Activated CD4-positive, alpha-beta T cell treated with anti-CD3 and anti-CD28 coated beads, Interleukin-2, amount 10 ng/mL, durations not matched to agents 24 days and 14 days (primary cell): Measurements from ENCODE around the gene FLNB. TPM values are rescaled to one million over a fixed set of nuclear protein-coding genes. Genes with fewer than 3 reads are reported as not detected.
A peak's percentile ranks its signal among the peaks of the same experiment; 100 is the strongest.
"Not testable (repeated sequence)": the region's sequence is repeated elsewhere in the genome, so short reads cannot be mapped to it uniquely, and the experiment has no call there.

Experiments
- DNase-seq: peaks from one replicate; pipeline ENCODE4 v3.0.0; 2022
- H3K27ac Mint-ChIP-seq: one replicate; pipeline ENCODE4 v1.8.0; 2022; ENCODE audit warnings: mild to moderate bottlenecking, mixed read lengths
- H3K27me3 Mint-ChIP-seq: one replicate; pipeline ENCODE4 v1.8.0; 2022; ENCODE audit warnings: mixed read lengths
- H3K36me3 Mint-ChIP-seq: one replicate; pipeline ENCODE4 v1.8.0; 2022; ENCODE audit warnings: low read depth, mild to moderate bottlenecking, mixed read lengths
- H3K4me1 Mint-ChIP-seq: one replicate; pipeline ENCODE4 v1.8.0; 2021; ENCODE audit warnings: mixed read lengths
- H3K4me3 Mint-ChIP-seq: one replicate; pipeline ENCODE4 v1.8.0; 2022; ENCODE audit warnings: mild to moderate bottlenecking, moderate library complexity, mixed read lengths
- H3K9me3 Mint-ChIP-seq: one replicate; pipeline ENCODE4 v1.8.0; 2021; ENCODE audit warnings: mixed read lengths
- intact Hi-C: fragments of 100-400 bp; cut with micrococcal nuclease; formaldehyde crosslinking; loops from one replicate; pipeline ENCODE4 v1.15.1; 2023
- total RNA-seq: library from RNA; stranded (reverse); gene quantifications from 2 replicates; pipeline ENCODE4 v1.2.3, GENCODE V29; 2022

FLNB gene
- total RNA-seq, 1 donor from 2014 or later = 23.9 TPM

DNA sequence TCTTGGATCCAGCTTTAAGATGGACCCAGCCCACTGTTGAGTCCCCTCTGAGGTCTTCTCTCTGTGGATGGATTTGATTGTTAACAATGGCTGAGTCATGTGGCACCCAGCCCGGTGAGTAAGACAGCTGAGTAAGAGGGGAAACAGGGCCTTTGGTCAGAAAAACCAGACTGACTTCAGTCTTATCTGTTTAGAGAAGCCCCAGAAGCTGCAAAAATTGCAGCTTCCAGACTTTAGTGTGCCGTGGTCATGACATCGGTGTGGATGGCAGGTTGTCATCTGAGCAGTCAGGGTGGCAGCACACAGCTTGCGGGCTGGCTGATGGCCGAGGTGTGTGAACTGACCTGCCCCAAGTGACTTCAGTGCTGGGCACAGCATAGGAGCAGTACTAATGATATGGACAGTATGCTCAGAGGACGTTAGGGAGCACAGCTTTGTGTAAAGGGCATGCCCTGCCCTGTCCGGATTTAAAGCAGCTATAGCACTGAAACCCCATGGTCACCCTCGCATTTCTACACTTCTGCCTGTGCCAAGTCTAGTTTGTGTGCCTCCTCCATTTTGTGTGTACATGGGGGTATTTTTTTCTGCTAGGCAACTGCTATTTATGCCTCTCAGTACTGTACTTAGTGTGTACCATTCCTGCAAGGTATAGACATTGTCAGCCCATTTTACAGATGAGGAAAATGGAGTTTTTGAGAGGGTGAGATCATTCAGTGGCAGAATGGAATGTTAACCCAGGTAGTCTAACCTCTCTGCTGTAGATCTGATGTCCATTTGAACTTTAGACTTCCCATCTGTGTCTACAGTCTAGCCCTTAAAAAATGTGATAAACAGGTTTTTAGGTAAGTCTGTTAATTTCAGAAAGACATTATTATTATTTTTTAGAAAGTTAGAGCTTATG, 44.4 kb downstream of the FLNB start:
- H3K9me3 Mint-ChIP-seq = no peaks in the 10 kb centered on the region
- no peaks in the 10 kb centered on the region for H3K27me3 Mint-ChIP-seq
- H3K27ac Mint-ChIP-seq = no peak overlapping the region
- peak; percentile 61 for DNase-seq
- intact Hi-C loops = loop anchor here (1.0 kb wide), 1 partner anchor 17 kb away; no protein-coding TSS in a partner anchor
- peaks cover 10% of the 10 kb centered on the region for H3K4me1 Mint-ChIP-seq
- peaks cover 2% of the 10 kb centered on the region for H3K36me3 Mint-ChIP-seq
- H3K4me3 Mint-ChIP-seq = no peak overlapping the region

GRCh38 chr3:58054652-58055051, 46.4 kb downstream of the FLNB start:
- Mint-ChIP-seq H3K27me3 (no peaks in the 10 kb centered on the region), H3K9me3 (no peaks in the 10 kb centered on the region), H3K27ac (no peak overlapping the region), H3K36me3 (peaks cover 2% of the 10 kb centered on the region), H3K4me1 (peaks cover 10% of the 10 kb centered on the region), H3K4me3 (no peak overlapping the region)
- intact Hi-C loops = no loop called here
- DNase-seq = no peak

DNA sequence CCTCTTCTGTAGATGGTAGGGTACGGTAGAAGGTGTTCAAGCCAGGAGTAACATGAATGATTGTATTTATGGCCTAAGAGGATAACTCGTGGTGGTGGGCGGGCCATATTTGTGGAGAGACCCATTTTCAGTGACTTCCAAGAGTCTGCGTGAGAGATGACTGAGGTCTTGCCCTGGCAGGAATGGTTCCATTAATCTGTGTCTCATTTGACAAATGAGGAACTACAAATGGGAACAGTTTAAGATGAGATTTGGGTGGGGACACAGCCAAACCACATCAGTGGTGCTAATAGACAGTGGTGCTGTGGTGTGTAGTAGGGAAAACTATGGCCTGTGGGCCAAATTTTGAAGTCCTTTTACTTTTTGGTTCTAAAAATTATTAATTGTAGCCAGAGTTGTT, 47.1 kb downstream of the FLNB start:
- intact Hi-C loops = no loop called here
- H3K27me3 Mint-ChIP-seq = no peaks in the 10 kb centered on the region
- no peaks in the 10 kb centered on the region for H3K9me3 Mint-ChIP-seq
- peaks cover 2% of the 10 kb centered on the region for H3K36me3 Mint-ChIP-seq
- no peak overlapping the region for H3K4me3 Mint-ChIP-seq
- DNase-seq = no peak
- no peak overlapping the region for H3K27ac Mint-ChIP-seq
- H3K4me1 Mint-ChIP-seq = peaks cover 10% of the 10 kb centered on the region

DNA sequence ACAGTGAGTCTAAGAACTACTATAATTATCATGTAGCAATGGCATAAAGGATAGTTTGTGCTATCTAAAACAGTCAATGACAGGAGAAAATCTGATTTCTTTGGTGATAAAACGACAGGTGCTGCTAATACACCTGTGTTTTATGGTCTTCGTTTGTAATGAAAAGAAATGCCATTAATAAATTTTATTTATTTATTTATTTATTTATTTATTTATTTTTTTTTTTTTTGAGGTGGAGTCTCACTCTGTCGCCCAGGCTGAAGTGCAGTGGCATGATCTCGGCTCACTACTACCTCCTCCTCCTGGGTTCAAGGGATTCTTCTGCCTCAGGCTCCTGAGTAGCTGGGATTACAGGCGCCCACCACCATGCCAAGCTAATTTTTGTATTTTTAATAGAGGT, 47.7 kb downstream of the FLNB start:
- H3K36me3 Mint-ChIP-seq, H3K4me3 Mint-ChIP-seq, intact Hi-C loops, H3K9me3 Mint-ChIP-seq, H3K27me3 Mint-ChIP-seq, DNase-seq, H3K4me1 Mint-ChIP-seq, H3K27ac Mint-ChIP-seq: not testable (repeated sequence)

DNA sequence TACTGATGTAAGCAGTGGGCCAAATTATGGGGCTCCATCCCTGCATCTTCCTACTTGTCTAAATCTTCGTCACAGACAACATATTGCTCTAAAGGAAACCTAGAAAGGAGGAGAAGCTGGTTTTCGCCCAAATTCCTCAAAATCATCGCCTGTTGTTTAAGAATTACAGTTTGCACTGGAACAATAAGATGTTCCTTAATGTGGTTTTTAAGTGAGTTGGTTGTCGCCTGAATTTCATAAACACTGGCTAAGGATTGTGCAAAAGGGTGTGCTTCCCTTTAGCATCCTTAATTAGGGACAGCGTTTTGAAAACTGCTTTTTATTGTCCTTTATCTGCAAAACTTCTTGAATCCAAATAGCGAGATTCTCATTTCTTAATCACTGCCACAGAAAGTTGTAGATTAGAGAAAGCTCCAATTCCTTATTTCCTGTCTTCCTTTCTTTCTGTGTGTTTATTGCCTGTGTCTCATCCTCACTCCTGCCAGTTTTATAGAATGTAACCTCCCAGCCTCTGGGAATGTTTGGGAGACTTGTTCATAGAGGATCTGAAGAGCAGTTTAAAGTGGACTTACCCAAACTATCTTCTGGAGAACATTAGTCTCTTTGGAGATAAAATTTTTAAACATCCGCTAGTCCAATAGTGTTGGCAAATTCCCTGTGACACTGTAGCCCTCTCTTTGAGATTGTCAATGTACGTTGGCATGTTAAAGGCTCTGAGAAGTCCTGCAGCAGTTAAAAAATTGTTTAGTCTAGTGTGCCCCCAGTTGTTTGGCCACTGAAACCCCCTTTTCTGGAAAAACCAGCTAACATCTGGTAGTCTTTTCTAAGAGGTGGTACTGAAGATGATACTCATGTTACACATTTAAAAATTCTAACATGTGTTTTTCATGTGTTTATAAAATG, 50.4 kb downstream of the FLNB start:
- no peak overlapping the region for H3K27ac Mint-ChIP-seq
- intact Hi-C loops = no loop called here
- H3K27me3 Mint-ChIP-seq = no peaks in the 10 kb centered on the region
- no peaks in the 10 kb centered on the region for H3K9me3 Mint-ChIP-seq
- H3K36me3 Mint-ChIP-seq = peaks cover 2% of the 10 kb centered on the region
- H3K4me1 Mint-ChIP-seq = no peaks in the 10 kb centered on the region
- no peak overlapping the region for H3K4me3 Mint-ChIP-seq
- DNase-seq = no peak

DNA sequence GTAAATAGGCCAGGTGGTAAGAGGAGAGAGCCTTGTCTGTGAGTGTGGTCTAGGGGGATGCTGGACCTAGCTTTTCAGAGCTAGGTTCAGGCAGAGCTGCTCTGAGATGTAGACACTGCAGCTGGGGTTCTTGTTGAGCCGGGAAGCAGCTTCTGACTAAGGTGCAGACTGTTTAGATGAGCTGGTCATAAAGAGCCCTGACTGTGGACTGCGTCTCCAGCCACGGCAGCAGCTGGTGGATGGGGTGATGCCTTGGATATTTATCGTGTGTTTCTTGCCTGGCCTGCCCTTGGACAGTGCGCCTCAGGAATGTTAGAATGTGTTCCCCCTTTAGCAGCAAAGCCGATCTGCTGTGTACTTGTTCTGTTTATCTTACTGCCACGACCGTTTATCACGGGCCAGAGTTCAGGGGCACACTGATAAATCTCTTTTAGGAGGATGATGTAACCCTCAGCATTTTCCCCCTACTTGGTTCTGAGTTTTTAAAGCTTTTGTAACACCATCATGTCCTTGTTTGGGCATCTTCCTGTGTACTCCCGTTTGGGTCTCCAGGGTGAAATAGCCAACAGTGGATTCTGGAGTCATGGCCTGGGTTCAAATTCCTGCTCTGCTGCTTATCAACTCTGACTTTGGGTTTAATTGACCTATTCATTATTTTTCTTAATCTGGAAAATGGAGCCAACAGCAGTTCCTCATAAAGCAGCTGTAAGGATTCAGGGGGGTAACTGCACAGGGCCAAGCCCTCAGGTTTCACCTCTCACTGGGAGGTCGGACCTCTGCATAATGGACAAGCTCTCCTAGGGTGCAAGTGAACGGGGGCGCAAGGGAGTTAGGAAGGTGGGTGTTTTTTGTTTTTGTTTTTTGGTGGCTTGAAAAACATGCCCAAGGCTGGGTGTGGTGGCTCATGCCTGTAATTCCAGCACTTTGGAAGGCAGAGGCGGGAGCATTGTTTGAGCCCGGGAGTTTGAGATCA, 51.4 kb downstream of the FLNB start:
- Mint-ChIP-seq H3K4me3 (no peak overlapping the region), H3K4me1 (no peaks in the 10 kb centered on the region), H3K36me3 (peaks cover 2% of the 10 kb centered on the region), H3K27me3 (no peaks in the 10 kb centered on the region), H3K27ac (no peak overlapping the region), H3K9me3 (no peaks in the 10 kb centered on the region)
- intact Hi-C loops = no loop called here
- no peak for DNase-seq

- Mint-ChIP-seq H3K9me3 (no peaks in the 10 kb centered on the region), H3K27me3 (no peaks in the 10 kb centered on the region), H3K27ac (no peak overlapping the region), H3K4me3 (no peak overlapping the region), H3K36me3 (no peaks in the 10 kb centered on the region), H3K4me1 (no peaks in the 10 kb centered on the region)
- intact Hi-C loops = no loop called here
- DNase-seq = no peak
Observed at GRCh38 chr3:58062472-58062871, 54.2 kb downstream of the FLNB start.

DNA sequence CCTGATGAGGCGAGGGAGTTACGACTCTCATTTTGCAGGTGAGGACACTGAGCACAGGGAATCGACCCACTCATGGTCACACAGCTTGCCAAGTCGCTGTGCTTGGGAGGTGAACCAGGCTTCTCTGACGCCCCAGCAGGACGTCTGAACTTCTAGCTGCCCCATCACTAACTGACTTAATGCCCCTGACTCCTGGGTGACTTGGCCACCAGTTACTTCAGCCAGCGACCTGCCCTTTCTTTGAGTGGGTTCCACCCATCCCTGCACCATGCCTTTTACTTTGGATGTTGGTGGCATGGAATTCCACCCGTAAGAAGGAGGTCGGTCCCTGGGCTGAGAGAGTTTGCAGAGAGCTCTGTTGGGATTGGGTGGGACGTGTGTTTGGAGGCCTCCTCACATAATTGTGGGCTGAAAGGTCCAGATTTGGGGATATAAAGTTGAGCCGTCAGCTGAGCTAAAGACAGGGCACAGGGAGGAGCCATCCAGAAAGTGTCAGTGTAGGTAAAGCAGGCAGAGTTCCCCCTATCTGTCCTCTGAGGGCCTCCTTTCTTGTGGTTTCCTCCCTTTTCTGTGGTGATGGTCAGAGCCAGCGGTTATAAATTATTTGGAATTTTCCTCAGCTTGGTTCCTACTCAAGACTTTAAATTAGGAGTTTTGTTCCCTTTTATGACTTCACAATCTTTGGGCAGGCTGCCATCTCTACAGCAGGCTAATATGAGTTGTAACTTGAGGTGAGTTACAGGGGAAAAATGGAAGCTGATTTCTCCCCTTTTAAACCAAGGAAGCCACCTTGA, 55.0 kb downstream of the FLNB start:
- Mint-ChIP-seq H3K36me3 (no peaks in the 10 kb centered on the region), H3K27me3 (no peaks in the 10 kb centered on the region), H3K9me3 (no peaks in the 10 kb centered on the region), H3K4me1 (no peaks in the 10 kb centered on the region), H3K4me3 (no peak overlapping the region), H3K27ac (no peak overlapping the region)
- intact Hi-C loops = no loop called here
- no peak for DNase-seq

DNA sequence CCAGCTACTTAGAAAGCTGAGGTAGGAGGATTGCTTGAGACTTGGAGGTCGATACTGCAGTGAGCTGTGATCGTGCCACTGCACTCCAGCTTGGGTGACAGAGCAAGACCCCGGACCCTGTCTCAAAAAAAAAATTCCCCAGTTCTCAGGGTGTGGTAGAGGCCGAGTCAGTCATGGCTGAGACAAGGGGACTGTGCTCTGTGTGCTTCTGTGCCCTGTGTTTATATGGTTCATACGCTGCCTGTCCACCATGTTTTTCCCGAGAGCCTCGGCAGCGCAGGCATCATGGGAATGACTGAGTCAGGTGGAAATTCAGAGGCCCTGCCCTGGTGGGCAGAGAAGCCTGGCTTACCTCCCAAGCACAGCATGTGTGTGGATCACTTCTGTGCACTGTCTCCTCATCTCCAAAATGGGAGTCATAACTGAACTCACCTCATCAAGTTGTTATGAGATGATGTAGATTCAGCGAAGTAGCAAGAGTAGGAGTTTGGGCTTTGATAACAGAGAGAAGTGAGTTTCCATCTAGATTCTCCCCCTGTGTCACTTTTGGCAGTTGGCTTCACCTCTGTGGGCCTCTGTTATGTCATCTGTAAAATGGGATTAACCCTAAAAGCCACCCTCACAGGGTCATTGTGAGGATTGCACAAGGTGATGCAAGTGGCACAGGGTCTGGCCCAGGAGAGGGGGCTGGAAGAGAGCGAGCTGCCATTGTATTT, 56.9 kb downstream of the FLNB start:
- no peaks in the 10 kb centered on the region for H3K27me3 Mint-ChIP-seq
- no peaks in the 10 kb centered on the region for H3K36me3 Mint-ChIP-seq
- no peak overlapping the region for H3K27ac Mint-ChIP-seq
- intact Hi-C loops = no loop called here
- H3K4me3 Mint-ChIP-seq = no peak overlapping the region
- no peaks in the 10 kb centered on the region for H3K9me3 Mint-ChIP-seq
- peaks cover 3% of the 10 kb centered on the region for H3K4me1 Mint-ChIP-seq
- DNase-seq = no peak

- Mint-ChIP-seq H3K36me3 (no peaks in the 10 kb centered on the region), H3K4me1 (peaks cover 3% of the 10 kb centered on the region), H3K27me3 (no peaks in the 10 kb centered on the region), H3K27ac (no peak overlapping the region), H3K9me3 (no peaks in the 10 kb centered on the region), H3K4me3 (no peak overlapping the region)
- intact Hi-C loops = no loop called here
- no peak for DNase-seq
Observed at GRCh38 chr3:58065700-58066167, 57.5 kb downstream of the FLNB start.

GRCh38 chr3:58066842-58067241, 58.6 kb downstream of the FLNB start:
- Mint-ChIP-seq H3K4me1 (peaks cover 3% of the 10 kb centered on the region), H3K9me3 (no peaks in the 10 kb centered on the region)
- DNase-seq = no peak

GRCh38 chr3:58068122-58068809, 60.0 kb downstream of the FLNB start:
- no peak for DNase-seq
- intact Hi-C loops = no loop called here
- H3K9me3 Mint-ChIP-seq = no peaks in the 10 kb centered on the region

More at GRCh38 chr3:58066842-58067241, 58.6 kb downstream of the FLNB start:
- no peaks in the 10 kb centered on the region for H3K36me3 Mint-ChIP-seq
- H3K27me3 Mint-ChIP-seq = no peaks in the 10 kb centered on the region
- no peak overlapping the region for H3K27ac Mint-ChIP-seq
- intact Hi-C loops = no loop called here
- no peak overlapping the region for H3K4me3 Mint-ChIP-seq

More at GRCh38 chr3:58068122-58068809, 60.0 kb downstream of the FLNB start:
- Mint-ChIP-seq H3K4me3 (no peak overlapping the region), H3K36me3 (no peaks in the 10 kb centered on the region), H3K27me3 (no peaks in the 10 kb centered on the region), H3K27ac (no peak overlapping the region), H3K4me1 (peaks cover 3% of the 10 kb centered on the region)
